ENCODE measurements around the gene AKT3.
"Not testable (repeated sequence)": the region's sequence is repeated elsewhere in the genome, so short reads cannot be mapped to it uniquely, and the experiment has no call there.

AKT3 gene

GRCh38 chr1:243680860-243681259 is 169.2 kb downstream of the AKT3 start:
- no peak for DNase-seq

DNA sequence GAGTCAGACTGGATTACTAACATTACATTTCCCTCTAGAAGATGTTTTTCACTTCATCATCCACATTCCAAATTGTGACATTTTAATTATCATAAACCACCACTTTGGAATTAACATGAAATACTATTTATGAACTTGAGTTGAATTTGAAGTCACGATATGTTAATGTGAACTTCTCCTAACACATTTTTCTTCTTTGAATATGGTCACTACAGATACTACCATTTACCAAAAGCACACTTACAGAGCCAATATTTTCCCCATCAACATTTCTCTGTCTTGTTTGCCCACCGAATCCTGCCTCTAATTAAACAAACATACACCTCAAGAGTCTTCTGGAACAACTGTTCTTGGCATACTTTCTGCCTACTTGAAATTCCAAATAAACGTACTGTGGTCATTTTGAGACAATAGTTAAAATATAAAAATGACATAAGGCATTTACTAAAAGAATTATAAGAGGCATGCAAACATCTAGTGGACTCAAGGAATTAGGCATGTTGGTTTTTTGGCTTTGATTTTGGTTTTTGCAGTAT is 177.4 kb downstream of the AKT3 start:
- no peak for DNase-seq

GRCh38 chr1:243667591-243667990 is 182.5 kb downstream of the AKT3 start:
- DNase-seq, result no peak

- no peak for DNase-seq
These were observed 182.9 kb downstream of the AKT3 start for GRCh38 chr1:243667133-243667532.

DNA sequence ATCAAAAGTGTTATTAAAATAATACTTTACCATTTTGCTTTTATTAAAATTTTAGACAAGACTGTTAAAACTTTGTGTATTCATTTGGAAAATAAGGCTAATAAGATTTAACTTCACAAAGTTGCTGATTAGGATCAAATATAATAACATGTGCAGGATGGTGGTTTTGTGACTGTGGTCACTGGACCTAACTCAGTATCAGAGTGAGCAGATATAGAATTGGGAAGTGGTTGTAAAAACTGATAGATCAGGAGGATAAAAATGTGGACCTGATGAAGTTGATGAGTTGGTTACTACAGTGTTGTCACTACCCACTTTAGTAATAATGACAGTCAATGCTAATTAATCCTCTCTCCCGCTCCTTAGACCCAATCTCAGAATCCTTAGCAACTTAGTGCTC is 186.4 kb downstream of the AKT3 start:
- DNase-seq, result peak; percentile 10

GRCh38 chr1:243662169-243662568 is 187.9 kb downstream of the AKT3 start:
- DNase-seq, result not testable (repeated sequence)

- no peak for DNase-seq
These were observed 191.4 kb downstream of the AKT3 start for GRCh38 chr1:243658594-243659105.

GRCh38 chr1:243657793-243658192 is 192.2 kb downstream of the AKT3 start:
- DNase-seq, result no peak

GRCh38 chr1:243649530-243649929 is 200.5 kb downstream of the AKT3 start:
- not testable (repeated sequence) for DNase-seq

DNA sequence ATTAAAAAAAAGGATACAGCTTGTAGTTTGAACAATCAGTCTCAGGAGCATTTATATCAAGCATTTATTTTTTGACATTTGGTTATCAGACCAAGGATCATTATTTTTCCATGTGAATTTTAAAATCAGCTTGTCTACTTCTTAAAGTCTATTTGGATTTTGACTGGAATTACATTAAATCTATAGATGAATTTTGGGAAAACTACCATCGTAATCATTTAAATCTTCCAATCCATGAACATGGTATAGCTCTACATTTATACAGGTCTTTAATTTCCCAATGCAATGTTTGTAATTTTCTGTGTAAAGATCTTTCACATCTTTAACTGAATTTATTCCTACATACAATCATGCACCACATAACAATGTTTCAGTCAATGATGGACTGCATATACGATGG is 203.2 kb downstream of the AKT3 start:
- DNase-seq, result no peak

DNA sequence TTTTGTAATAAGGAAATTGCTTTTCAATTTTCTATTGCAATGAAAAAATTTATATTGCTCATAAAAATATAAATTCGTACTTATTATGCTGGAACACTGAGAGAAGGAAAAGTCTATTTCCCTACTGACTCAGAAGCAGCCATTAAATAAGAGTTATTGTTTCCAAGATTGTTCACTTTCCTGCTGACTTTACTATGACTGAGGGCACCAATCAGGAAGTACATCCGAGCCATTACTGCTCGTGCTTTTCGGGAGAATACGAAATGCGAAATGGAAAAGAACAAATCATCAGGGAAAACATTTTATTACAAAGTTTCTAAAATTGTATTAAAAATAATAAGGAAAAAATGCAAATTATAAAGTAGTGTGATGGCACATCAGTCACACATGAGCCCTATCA is 204.8 kb downstream of the AKT3 start:
- no peak for DNase-seq

GRCh38 chr1:243642936-243643335 is 207.1 kb downstream of the AKT3 start:
- DNase-seq, result no peak

DNA sequence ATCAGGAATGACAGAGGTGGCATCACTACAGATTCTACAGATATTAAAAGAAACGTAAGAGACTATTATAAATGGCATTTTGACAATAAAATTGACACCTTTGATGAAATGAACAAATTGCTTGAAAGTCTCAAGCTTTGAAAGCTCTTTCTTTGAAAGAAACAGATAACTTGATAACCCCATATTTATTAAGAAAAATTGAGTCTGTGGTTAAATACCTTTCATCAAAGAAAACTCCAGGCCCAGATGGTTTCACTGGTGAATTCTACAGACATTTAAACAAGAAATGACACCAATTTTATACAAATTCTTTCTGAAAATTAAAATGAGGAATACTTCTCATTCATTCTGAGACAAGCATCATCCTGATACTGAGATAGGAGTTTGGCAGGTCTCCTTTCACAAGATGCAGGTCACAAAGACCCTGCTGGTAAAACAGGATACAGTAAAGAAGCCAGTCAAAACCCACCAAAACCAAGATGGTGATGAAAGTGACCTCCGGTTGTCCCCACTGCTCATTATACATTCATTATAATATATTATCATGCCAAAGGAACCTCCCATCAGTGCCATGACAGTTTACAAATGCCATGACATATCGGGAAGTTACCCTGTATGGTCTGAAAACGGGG is 210.9 kb downstream of the AKT3 start:
- DNase-seq, result no peak

GRCh38 chr1:243638186-243638585 is 211.9 kb downstream of the AKT3 start:
- DNase-seq, result no peak

DNA sequence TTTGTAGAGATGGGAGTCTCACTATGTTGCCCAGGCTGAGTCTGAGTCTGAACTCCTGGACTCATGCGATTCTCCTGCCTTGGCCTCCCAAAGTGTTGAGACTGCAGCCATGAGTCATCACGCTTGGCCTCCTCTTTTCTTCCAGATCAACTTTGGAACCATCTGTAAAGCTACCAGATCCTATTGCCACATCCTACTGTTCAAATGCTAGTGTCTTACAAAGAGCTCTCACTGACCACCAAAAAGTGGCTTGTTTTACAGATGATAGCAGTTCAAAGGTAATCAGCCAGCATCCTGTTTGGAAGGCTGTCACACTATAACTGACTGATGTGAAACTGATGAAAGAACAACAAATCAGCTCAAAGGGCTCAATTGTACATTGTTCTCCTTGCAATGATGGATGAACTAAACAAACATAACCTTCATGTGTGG is 221.6 kb downstream of the AKT3 start:
- no peak for DNase-seq

DNA sequence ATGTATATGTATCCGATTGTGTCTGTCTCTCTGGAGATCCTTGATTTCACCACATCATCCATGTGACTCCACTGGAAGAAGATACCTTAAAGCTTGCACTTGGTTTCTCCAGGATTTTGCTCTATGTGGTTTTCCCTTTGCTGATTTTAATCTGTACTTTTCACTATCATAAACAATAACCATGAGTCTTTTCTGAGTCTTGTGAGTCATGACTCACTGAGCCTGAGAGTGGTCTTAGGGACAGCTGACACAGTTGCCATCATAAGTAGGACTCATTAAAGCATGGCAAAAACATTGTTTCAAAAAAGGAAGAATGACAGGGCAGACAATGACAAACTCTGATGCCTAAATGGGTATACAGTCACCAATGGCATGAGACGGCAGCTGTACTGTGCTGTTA is 226.2 kb downstream of the AKT3 start:
- no peak for DNase-seq

DNA sequence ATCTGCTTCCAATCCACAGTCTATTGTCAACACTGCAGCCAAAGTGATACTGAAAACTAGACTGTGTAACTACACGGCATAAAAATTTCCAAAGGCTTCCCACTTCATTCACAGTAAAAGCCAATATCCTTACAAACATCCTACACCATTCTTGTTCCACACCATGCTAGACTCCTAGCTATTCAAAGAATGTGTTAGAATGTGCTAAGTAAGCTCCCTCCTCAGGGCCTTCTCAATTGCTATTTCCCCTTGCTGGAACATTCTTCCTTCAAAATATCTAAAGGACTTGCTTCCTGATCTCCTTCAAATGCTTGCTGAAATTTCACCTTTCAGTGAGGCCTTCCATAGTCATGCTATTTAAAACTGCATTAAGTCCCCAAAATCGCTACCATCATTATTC is 228.1 kb downstream of the AKT3 start:
- no peak for DNase-seq

DNA sequence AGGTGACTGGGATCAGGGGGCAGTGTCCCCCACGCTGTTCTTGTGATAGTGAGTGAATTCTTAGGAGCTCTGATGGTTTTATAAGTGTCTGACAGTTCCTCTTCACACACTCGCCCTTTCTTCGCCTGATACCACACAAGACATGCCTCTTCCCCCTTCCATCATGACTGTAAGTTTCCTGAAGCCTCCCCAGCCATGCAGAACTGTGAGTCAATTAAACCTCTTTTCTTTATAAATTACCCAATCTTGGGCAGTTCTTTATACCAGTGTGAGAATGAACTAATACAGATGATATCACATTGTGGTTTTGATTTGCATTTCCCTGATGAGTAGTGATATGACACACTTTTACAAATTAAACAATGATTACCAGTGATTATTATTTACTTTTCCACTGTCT is 229.9 kb downstream of the AKT3 start:
- no peak for DNase-seq

- DNase-seq, result no peak
These were observed 240.3 kb downstream of the AKT3 start for GRCh38 chr1:243609698-243610097.

- no peak for DNase-seq
These were observed 244.4 kb downstream of the AKT3 start for GRCh38 chr1:243605604-243606003.

DNA sequence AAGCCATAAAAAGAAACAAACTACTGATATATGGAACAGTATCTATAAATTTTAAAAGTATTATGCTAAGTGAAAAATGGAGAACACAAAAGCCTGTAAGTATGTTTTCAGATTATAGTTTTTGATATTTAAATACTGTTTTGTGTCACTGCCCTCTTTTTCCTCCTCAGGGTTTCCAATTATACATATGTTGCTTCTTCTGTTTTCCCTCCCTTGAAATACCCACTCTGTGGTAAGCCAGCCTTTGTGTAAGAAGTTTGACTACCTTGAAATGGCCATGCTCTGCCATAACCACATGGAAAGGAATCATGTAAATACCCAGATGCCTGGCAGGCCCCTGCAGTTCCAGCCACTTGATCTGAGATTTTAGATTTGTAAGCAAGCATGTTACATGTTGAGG is 248.3 kb downstream of the AKT3 start:
- no peak for DNase-seq

- DNase-seq, result no peak
These were observed 251.6 kb downstream of the AKT3 start for GRCh38 chr1:243598433-243598832.

DNA sequence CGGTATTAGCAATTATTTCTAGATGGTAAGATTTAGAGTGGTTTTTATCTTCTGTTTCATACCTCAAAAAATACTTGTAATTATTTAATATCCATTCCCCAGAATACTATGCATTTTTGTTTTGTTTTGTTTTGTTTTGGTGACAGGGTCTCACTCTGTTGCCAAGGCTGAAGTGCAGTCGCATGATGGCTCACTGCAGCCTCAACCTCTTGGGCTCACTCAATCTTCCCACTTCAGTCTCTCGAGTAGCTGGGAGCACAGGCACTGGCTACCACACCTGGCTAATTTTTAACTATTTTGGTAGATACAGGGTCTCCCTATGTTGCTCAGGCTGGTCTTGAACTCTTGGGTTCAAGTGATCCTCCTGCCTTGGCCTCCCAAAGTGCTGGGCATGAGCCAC is 252.7 kb downstream of the AKT3 start:
- DNase-seq, result no peak

DNA sequence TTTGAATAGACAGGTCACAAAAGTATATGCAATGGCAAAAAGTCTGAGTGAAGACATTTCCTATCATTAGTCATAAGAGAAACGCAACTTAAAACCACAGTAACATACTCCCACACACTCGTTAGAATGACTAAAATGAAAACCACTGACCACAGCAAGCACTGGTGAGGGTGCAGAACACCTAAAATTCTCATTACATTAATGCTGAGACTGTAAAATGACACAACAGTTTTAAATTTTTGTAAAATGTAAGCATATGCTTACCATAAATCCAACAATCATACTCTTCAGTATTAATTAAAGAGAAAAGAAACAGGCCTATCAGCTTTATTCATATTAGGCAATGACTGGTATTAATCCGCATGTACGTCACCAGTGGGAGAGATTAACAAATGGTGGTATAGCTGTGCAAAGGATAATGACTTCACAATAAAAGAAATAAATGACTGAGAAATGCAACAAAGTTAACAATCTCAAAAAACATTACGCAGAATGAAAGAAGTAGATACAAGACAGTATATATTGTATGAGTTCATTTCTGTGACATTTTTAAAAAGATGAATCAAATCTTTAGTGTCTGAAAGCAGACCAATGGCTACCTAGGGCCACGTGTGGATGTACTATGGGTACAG is 253.5 kb downstream of the AKT3 start:
- DNase-seq, result peak; percentile 27

Measured in hematopoietic multipotent progenitor cell treated with erythropoietin and hydrocortisone succinate and interleukin-3 and kit ligand, for 8 days (in vitro differentiated cells).